Loucy (cell line): ENCODE data around the gene SLC26A1.

Experiments used
- H2AFZ ChIP-seq: fragments of 200-600 bp; sonication (generic); 2 replicates; pipeline ENCODE4 v1.6.0; 2016; ENCODE audit warnings: antibody characterized with exemption, mild to moderate bottlenecking, low read length, moderate library complexity
- H3F3A ChIP-seq: fragments of 200-600 bp; 2 replicates; pipeline ENCODE4 v1.6.0; 2016; ENCODE audit warnings: antibody characterized with exemption, low read depth, mild to moderate bottlenecking
- H3K27me3 ChIP-seq: fragments of 200-600 bp; sonication (generic); 2 replicates; pipeline ENCODE4 v1.6.1; 2014; ENCODE audit warnings: low read length, mild to moderate bottlenecking; ENCODE audit not compliant: insufficient read depth, poor library complexity, severe bottlenecking
- H3K36me3 ChIP-seq: fragments of 200-600 bp; sonication (generic); 2 replicates; pipeline ENCODE4 v1.6.1; 2016; ENCODE audit warnings: low read length; ENCODE audit not compliant: insufficient read depth
- H3K4me1 ChIP-seq: fragments of 200-600 bp; sonication (generic); 2 replicates; pipeline ENCODE4 v1.5.1; 2014; ENCODE audit warnings: low read length, mild to moderate bottlenecking; ENCODE audit not compliant: insufficient read depth, poor library complexity, severe bottlenecking
- H3K4me2 ChIP-seq: fragments of 200-600 bp; sonication (generic); 2 replicates; pipeline ENCODE4 v1.6.0; 2014; ENCODE audit warnings: antibody characterized with exemption, low read length, low read depth, mild to moderate bottlenecking; ENCODE audit not compliant: poor library complexity, severe bottlenecking
- H3K4me3 ChIP-seq: fragments of 200-600 bp; sonication (generic); 2 replicates; pipeline ENCODE4 v1.5.1; 2014; ENCODE audit warnings: low read length, mild to moderate bottlenecking, mixed read lengths; ENCODE audit not compliant: poor library complexity, severe bottlenecking
- H3K79me2 ChIP-seq: fragments of 200-600 bp; sonication (generic); 2 replicates; pipeline ENCODE4 v1.6.1; 2014; ENCODE audit warnings: low read length; ENCODE audit not compliant: insufficient read depth
- H3K9ac ChIP-seq: fragments of 200-600 bp; sonication (generic); 2 replicates; pipeline ENCODE4 v1.6.0; 2014; ENCODE audit warnings: mild to moderate bottlenecking, low read depth, low read length, moderate library complexity; ENCODE audit not compliant: poor library complexity, severe bottlenecking
- H3K9me2 ChIP-seq: fragments of 200-600 bp; sonication (generic); replicated peaks from 2 replicates; pipeline ENCODE4 v1.6.1; 2016; ENCODE audit warnings: low read depth, low read length, mixed read lengths
- H3K9me3 ChIP-seq: fragments of 200-600 bp; sonication (generic); 2 replicates; pipeline ENCODE4 v1.6.1; 2014; ENCODE audit warnings: mild to moderate bottlenecking, antibody characterized with exemption, low read length, low read depth; ENCODE audit not compliant: insufficient read depth
- H4K20me1 ChIP-seq: fragments of 200-600 bp; sonication (generic); 2 replicates; pipeline ENCODE4 v1.6.0; 2014; ENCODE audit warnings: antibody characterized with exemption, low read length, mild to moderate bottlenecking; ENCODE audit not compliant: insufficient read depth, poor library complexity, severe bottlenecking
- CTCF ChIP-seq: fragments of 200-600 bp; sonication (generic); conservative IDR thresholded peaks from 2 replicates; pipeline ENCODE4 v1.5.1; 2014; ENCODE audit warnings: mild to moderate bottlenecking, antibody characterized with exemption, low read length
- EZH2phosphoT487 ChIP-seq: fragments of 200-600 bp; IDR thresholded peaks from 2 replicates; pipeline ENCODE4 v1.6.1; 2018; ENCODE audit warnings: antibody characterized with exemption, mild to moderate bottlenecking, moderate library complexity, borderline replicate concordance

Gene SLC26A1

GRCh38 chr4:1022739-1023066 is 29.5 kb upstream of the SLC26A1 start:
- no peak overlapping the region for H2AFZ ChIP-seq
- peaks cover 17% of the 10 kb centered on the region; the same call in 1 of the 2 replicates for H3K36me3 ChIP-seq
- H4K20me1 ChIP-seq, result peaks cover 7% of the 10 kb centered on the region
- H3K9ac ChIP-seq, result no peak overlapping the region
- no peak overlapping the region for H3K4me2 ChIP-seq
- TF ChIP-seq CTCF (no peak), EZH2phosphoT487 (no peak)
- H3K79me2 ChIP-seq, result no peaks in the 10 kb centered on the region
- H3K4me1 ChIP-seq, result no peaks in the 10 kb centered on the region
- H3K9me2 ChIP-seq, result no peaks in the 10 kb centered on the region
- no peaks in the 10 kb centered on the region for H3K27me3 ChIP-seq
- no peak overlapping the region for H3K4me3 ChIP-seq
- H3K9me3 ChIP-seq, result no peaks in the 10 kb centered on the region
- no peaks in the 10 kb centered on the region for H3F3A ChIP-seq

- Histone ChIP-seq H3K4me1 (no peaks in the 10 kb centered on the region), H3K27me3 (no peaks in the 10 kb centered on the region), H4K20me1 (peaks cover 8% of the 10 kb centered on the region), H3K9ac (no peak overlapping the region), H3F3A (no peaks in the 10 kb centered on the region), H3K79me2 (no peaks in the 10 kb centered on the region), H2AFZ (no peak overlapping the region), H3K9me2 (no peaks in the 10 kb centered on the region), H3K4me3 (no peak overlapping the region), H3K4me2 (no peak overlapping the region), H3K36me3 (peaks cover 17% of the 10 kb centered on the region; the same call in 1 of the 2 replicates), H3K9me3 (no peaks in the 10 kb centered on the region)
- TF ChIP-seq EZH2phosphoT487 (no peak), CTCF (no peak)
These were observed 29.0 kb upstream of the SLC26A1 start for GRCh38 chr4:1022051-1022738.

GRCh38 chr4:1021386-1022050 is 28.3 kb upstream of the SLC26A1 start:
- peaks cover 8% of the 10 kb centered on the region for H4K20me1 ChIP-seq
- no peak for TF ChIP-seq CTCF
- no peak for TF ChIP-seq EZH2phosphoT487
- no peaks in the 10 kb centered on the region for H3K4me1 ChIP-seq

More at GRCh38 chr4:1021386-1022050, 28.3 kb upstream of the SLC26A1 start:
- H3K79me2 ChIP-seq, result no peaks in the 10 kb centered on the region
- H3K9me2 ChIP-seq, result no peaks in the 10 kb centered on the region
- H3K9ac ChIP-seq, result no peak overlapping the region
- H3K9me3 ChIP-seq, result no peaks in the 10 kb centered on the region
- H3K36me3 ChIP-seq, result peaks cover 17% of the 10 kb centered on the region; the same call in 1 of the 2 replicates
- H3F3A ChIP-seq, result no peaks in the 10 kb centered on the region
- H3K27me3 ChIP-seq, result no peaks in the 10 kb centered on the region
- no peak overlapping the region for H3K4me2 ChIP-seq
- no peak overlapping the region for H2AFZ ChIP-seq
- H3K4me3 ChIP-seq, result no peak overlapping the region
